GM19397 (cell line): ENCODE measurements around the gene RELA.
"Not testable (repeated sequence)": the region's sequence is repeated elsewhere in the genome, so short reads cannot be mapped to it uniquely, and the experiment has no call there.

Experiments used
- ATAC-seq: cut with Tn5 transposase; IDR thresholded peaks from one replicate; pipeline ENCODE4 v1.9.1; 2021; ENCODE audit warnings: mild to moderate bottlenecking, moderate library complexity; ENCODE audit not compliant: unreplicated experiment

The RELA gene

GRCh38 chr11:65662799-65663638 is at the start of gene RELA:
Gene RELA, minus strand, starts transcription at chr11:65662916. Its CDS starts 84 bp downstream, at chr11:65662832.
- ATAC-seq, result peak; percentile 80

- ATAC-seq, result peak; percentile 85
Observed at GRCh38 chr11:65711785-65712632, 49.3 kb upstream of the RELA start, which contains the start of gene KAT5. Gene KAT5, plus strand, starts transcription at chr11:65712252. Its CDS starts 16 bp downstream, at chr11:65712268.

- no peak for ATAC-seq
Observed at GRCh38 chr11:65710421-65710820, 47.7 kb upstream of the RELA start.

GRCh38 chr11:65709661-65710060 is 46.9 kb upstream of the RELA start:
- no peak for ATAC-seq

GRCh38 chr11:65708451-65708850 is 45.7 kb upstream of the RELA start:
- no peak for ATAC-seq

- ATAC-seq, result not testable (repeated sequence)
Observed at GRCh38 chr11:65707002-65707401, 44.3 kb upstream of the RELA start.

- ATAC-seq, result not testable (repeated sequence)
Observed at GRCh38 chr11:65706303-65706763, 43.6 kb upstream of the RELA start.

GRCh38 chr11:65703846-65704245 is 41.1 kb upstream of the RELA start:
- ATAC-seq, result no peak

GRCh38 chr11:65701686-65702085 is 39.0 kb upstream of the RELA start:
- ATAC-seq, result no peak

GRCh38 chr11:65700399-65700798 is 37.7 kb upstream of the RELA start:
- no peak for ATAC-seq

- ATAC-seq, result no peak
Observed at GRCh38 chr11:65699306-65699705, 36.6 kb upstream of the RELA start.

- ATAC-seq, result no peak
Observed at GRCh38 chr11:65698205-65698604, 35.5 kb upstream of the RELA start.

GRCh38 chr11:65696802-65697552 is 34.3 kb upstream of the RELA start:
- no peak for ATAC-seq

GRCh38 chr11:65695459-65696241 is 32.9 kb upstream of the RELA start:
- no peak for ATAC-seq

GRCh38 chr11:65692367-65692766 is 29.7 kb upstream of the RELA start:
- ATAC-seq, result no peak

- ATAC-seq, result not testable (repeated sequence)
Observed at GRCh38 chr11:65691847-65692246, 29.1 kb upstream of the RELA start.

GRCh38 chr11:65685981-65686380 is 23.3 kb upstream of the RELA start:
- ATAC-seq, result no peak

GRCh38 chr11:65683480-65683879 is 20.8 kb upstream of the RELA start:
- not testable (repeated sequence) for ATAC-seq

- no peak for ATAC-seq
Observed at GRCh38 chr11:65680192-65680743, 17.6 kb upstream of the RELA start.

- ATAC-seq, result no peak
Observed at GRCh38 chr11:65672982-65673381, 10.3 kb upstream of the RELA start.
